Ishikawa (cell line): ENCODE results near the gene RFC1.

Experiments used
- CEBPB ChIP-seq: IDR thresholded peaks from 2 replicates; pipeline ENCODE4 v1.6.1; 2012
- CREB1 ChIP-seq: IDR thresholded peaks from 2 replicates; pipeline ENCODE4 v1.6.1; 2012; ENCODE audit warnings: low read depth
- EGR1 ChIP-seq: IDR thresholded peaks from 2 replicates; pipeline ENCODE4 v1.6.1; 2012
- EP300 ChIP-seq: IDR thresholded peaks from 2 replicates; pipeline ENCODE4 v1.6.1; 2012; ENCODE audit warnings: borderline replicate concordance
- FOXM1 ChIP-seq: IDR thresholded peaks from 2 replicates; pipeline ENCODE4 v1.6.1; 2012; ENCODE audit warnings: low read depth, borderline replicate concordance
- MAX ChIP-seq: IDR thresholded peaks from 2 replicates; pipeline ENCODE4 v1.6.1; 2012
- NFIC ChIP-seq: IDR thresholded peaks from 2 replicates; pipeline ENCODE4 v1.6.1; 2012
- RAD21 ChIP-seq: IDR thresholded peaks from 2 replicates; pipeline ENCODE4 v1.6.1; 2012; ENCODE audit warnings: low read depth
- REST ChIP-seq: IDR thresholded peaks from 2 replicates; pipeline ENCODE4 v1.6.1; 2012; ENCODE audit warnings: low read depth, mild to moderate bottlenecking
- TAF1 ChIP-seq: IDR thresholded peaks from 2 replicates; pipeline ENCODE4 v1.6.1; 2012; ENCODE audit warnings: low read depth, mild to moderate bottlenecking
- TCF12 ChIP-seq: IDR thresholded peaks from 2 replicates; pipeline ENCODE4 v1.6.1; 2012; ENCODE audit warnings: low read depth
- TEAD4 ChIP-seq: IDR thresholded peaks from 2 replicates; pipeline ENCODE4 v1.6.1; 2012
- USF1 ChIP-seq: IDR thresholded peaks from 2 replicates; pipeline ENCODE4 v1.6.1; 2012
- YY1 ChIP-seq: IDR thresholded peaks from 2 replicates; pipeline ENCODE4 v1.6.1; 2012; ENCODE audit warnings: low read depth
- ZBTB7A ChIP-seq: IDR thresholded peaks from 2 replicates; pipeline ENCODE4 v1.6.1; 2012; ENCODE audit warnings: low read depth

Gene RFC1

GRCh38 chr4:39346856-39347519, 19.2 kb downstream of the RFC1 start:
- no peak for TF ChIP-seq CREB1
- no peak for TF ChIP-seq USF1
- no peak for TF ChIP-seq CEBPB
- TF ChIP-seq FOXM1: no peak
- no peak for TF ChIP-seq MAX
- TF ChIP-seq TEAD4: no peak
- TF ChIP-seq ZBTB7A: no peak
- no peak for TF ChIP-seq YY1

GRCh38 chr4:39342731-39343130, 23.4 kb downstream of the RFC1 start:
- TF ChIP-seq USF1 (no peak), NFIC (no peak), EGR1 (no peak), FOXM1 (no peak)

- TF ChIP-seq TAF1: no peak
- no peak for TF ChIP-seq ZBTB7A
- TF ChIP-seq NFIC: no peak
- no peak for TF ChIP-seq CREB1
- no peak for TF ChIP-seq TEAD4
- TF ChIP-seq EP300: no peak
- TF ChIP-seq EGR1: no peak
- TF ChIP-seq RAD21: no peak
- TF ChIP-seq FOXM1: no peak
- no peak for TF ChIP-seq CEBPB
- TF ChIP-seq YY1: no peak
Measured at GRCh38 chr4:39341075-39341725, 25.0 kb downstream of the RFC1 start.

DNA sequence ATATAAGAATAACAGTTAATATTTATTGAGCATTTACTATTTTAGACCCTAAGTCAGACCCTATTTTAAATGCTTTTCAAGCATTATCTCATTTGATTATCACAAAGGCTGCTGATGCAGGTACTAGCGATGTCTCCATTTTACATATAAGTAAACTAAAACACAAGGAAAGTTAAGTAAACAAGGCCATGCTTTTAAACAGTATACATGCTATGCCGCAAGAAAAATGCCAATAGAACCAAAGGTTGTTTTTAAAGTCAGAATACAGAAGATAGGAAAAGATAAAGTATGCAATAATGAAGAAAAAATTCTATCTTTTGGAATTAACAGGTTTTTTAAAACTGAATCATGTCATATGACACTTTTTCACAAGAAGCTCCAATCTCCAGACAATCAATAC, 26.2 kb downstream of the RFC1 start:
- TF ChIP-seq FOXM1 (no peak), CREB1 (no peak), REST (no peak), USF1 (no peak)

DNA sequence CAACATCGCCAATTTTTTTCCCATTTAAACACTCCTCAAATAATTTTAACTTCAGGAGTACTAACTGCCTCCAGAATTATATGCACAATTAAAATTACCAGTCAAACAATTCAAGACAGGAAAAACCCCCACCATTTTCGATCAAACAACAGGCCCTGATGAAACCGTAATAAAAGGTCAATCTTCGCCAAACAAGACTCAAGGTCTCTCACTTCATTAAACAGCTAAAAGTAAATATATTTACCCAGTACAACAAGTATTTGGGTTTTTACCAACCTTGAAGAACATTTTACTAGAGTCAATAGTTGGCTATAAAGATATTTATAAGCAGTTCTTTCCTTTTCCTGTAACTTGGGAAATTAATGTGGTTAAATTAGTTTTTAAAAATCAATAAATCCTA, 28.3 kb downstream of the RFC1 start:
- TF ChIP-seq NFIC (no peak), CREB1 (no peak), EP300 (no peak), YY1 (no peak), RAD21 (no peak), EGR1 (no peak), ZBTB7A (no peak), TEAD4 (no peak), TAF1 (no peak), FOXM1 (no peak), MAX (no peak), CEBPB (no peak), TCF12 (no peak)

DNA sequence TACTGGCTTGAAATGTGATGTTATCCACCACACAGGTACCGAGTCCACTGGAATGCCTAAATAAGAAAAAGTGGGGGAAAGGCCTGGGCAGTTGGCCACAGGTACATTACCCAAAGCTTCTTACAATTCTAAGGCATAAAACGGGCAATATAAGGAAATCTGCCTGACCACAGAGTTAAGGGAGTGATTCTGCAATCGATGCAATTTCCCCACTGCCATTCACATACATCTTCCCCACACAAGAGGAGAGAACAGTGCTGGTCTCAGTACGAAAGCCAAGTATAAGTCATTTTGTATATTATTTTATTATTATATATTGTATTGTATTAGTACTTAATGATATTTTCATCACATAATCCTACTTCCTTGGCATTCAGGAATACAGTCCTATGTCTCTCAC, 30.6 kb downstream of the RFC1 start:
- TF ChIP-seq TEAD4 (no peak), CREB1 (no peak), EGR1 (no peak), USF1 (no peak), MAX (no peak), REST (no peak), CEBPB (no peak), TAF1 (no peak), NFIC (no peak), EP300 (no peak), TCF12 (no peak), YY1 (no peak), ZBTB7A (no peak), FOXM1 (no peak)
